Prostate gland (tissue), 2 donors: ENCODE results near the gene IFI27L2. TPM values are rescaled to one million over a fixed set of nuclear protein-coding genes. Genes with fewer than 3 reads are reported as not detected.

ENCODE experiments used
- DNase-seq: peaks from one replicate; pipeline ENCODE4 v3.0.0-alpha.2; 2019; ENCODE audit warnings: low spot score
- H3K27ac ChIP-seq, 2 donors: fragments of 200-600 bp; sonication (generic); 2 replicates each; pipeline ENCODE4 v1.5.1; 2017 to 2019
- H3K27me3 ChIP-seq: fragments of 200-600 bp; sonication (generic); replicated peaks from 2 replicates; pipeline ENCODE4 v1.5.1; 2019; ENCODE audit not compliant: insufficient read depth
- H3K36me3 ChIP-seq, 2 donors: fragments of 200-600 bp; sonication (generic); 1 replicate in 1 of 2; 2 replicates in 1 of 2; pipeline versions ENCODE4 v1.5.1 to v1.8.1; 2017 to 2019
- H3K4me1 ChIP-seq: fragments of 200-600 bp; sonication (generic); replicated peaks from 2 replicates; pipeline ENCODE4 v1.5.1; 2019
- H3K4me3 ChIP-seq, 2 donors: fragments of 200-600 bp; sonication (generic); 2 replicates each; pipeline ENCODE4 v1.5.1; 2017 to 2019
- H3K9me3 ChIP-seq: fragments of 200-600 bp; sonication (generic); 2 replicates; pipeline ENCODE4 v1.5.1; 2017
- CTCF ChIP-seq, 4 experiments: fragments of 200-600 bp in 2 of 4; fragments of 450-650 bp in 2 of 4; sonication (generic) in 2 of 4; IDR thresholded peaks; 1 replicate in 3 of 4; 2 replicates in 1 of 4; pipeline ENCODE4 v1.5.1; 2016 to 2019; ENCODE audit warnings: antibody characterized with exemption in 4 of 4, mild to moderate bottlenecking in 2 of 4, moderate library complexity in 2 of 4
- POLR2A ChIP-seq: fragments of 450-650 bp; IDR thresholded peaks from one replicate; pipeline ENCODE4 v1.6.1; 2016; ENCODE audit warnings: antibody characterized with exemption, mild to moderate bottlenecking
- POLR2AphosphoS5 ChIP-seq: sonication (generic); formaldehyde crosslinking; IDR thresholded peaks from one replicate; pipeline ENCODE4 v1.6.1; 2017; ENCODE audit warnings: antibody characterized with exemption
- whole genome bisulfite sequencing: methylation state at CpG from one replicate; pipeline ENCODE4 v1.1.5; 2018; 5-methylcytosine and 5-hydroxymethylcytosine counted together
- intact Hi-C: fragments of 100-400 bp; cut with DNase I; formaldehyde crosslinking; loops from one replicate; pipeline ENCODE4 v1.14.2; 2022
- total RNA-seq, 2 donors: library from RNA; depleted of rRNA; stranded (reverse); fragments of >200 nt; gene quantifications; one replicate each; pipeline ENCODE4 v1.1.0, GENCODE V29; 2016

Gene IFI27L2
- total RNA-seq, 2 donors from 2014 or later, result 23.3 to 118 TPM

- Histone ChIP-seq H3K27me3 (no peaks in the 10 kb centered on the region), H3K36me3 (no peaks in the 10 kb centered on the region), H3K4me1 (no peaks in the 10 kb centered on the region), H3K27ac (no peak overlapping the region), H3K4me3 (no peak overlapping the region), H3K9me3 (no peaks in the 10 kb centered on the region)
- TF ChIP-seq POLR2AphosphoS5 (no peak), POLR2A (no peak)
- DNase-seq, result no peak
- 80% methylated on average over 3 of the region's 3 CpGs for WGBS
- intact Hi-C loops, result no loop called here
Observed at GRCh38 chr14:94122438-94122837, 7.0 kb downstream of the IFI27L2 start.

GRCh38 chr14:94121485-94121884, 7.9 kb downstream of the IFI27L2 start:
- Histone ChIP-seq H3K4me1 (no peaks in the 10 kb centered on the region), H3K4me3 (no peak overlapping the region), H3K27me3 (no peaks in the 10 kb centered on the region), H3K36me3 (no peaks in the 10 kb centered on the region), H3K27ac (no peak overlapping the region), H3K9me3 (no peaks in the 10 kb centered on the region)
- no peak for TF ChIP-seq POLR2AphosphoS5
- no peak for TF ChIP-seq POLR2A
- TF ChIP-seq CTCF (IDR thresholded peaks at IDR 0.05), result no peak
- WGBS, result 46% methylated on average over 3 of the region's 3 CpGs
- DNase-seq, result no peak
- intact Hi-C loops, result no loop called here

- no peak overlapping the region for H3K4me3 ChIP-seq
- no peak for DNase-seq
- no peaks in the 10 kb centered on the region for H3K4me1 ChIP-seq
- TF ChIP-seq POLR2AphosphoS5, result peak; percentile 66
- no peak for TF ChIP-seq POLR2A
- no peak overlapping the region for H3K27ac ChIP-seq
- intact Hi-C loops, result no loop called here
- WGBS, result 77% methylated on average over 5 of the region's 5 CpGs
- H3K27me3 ChIP-seq, result no peaks in the 10 kb centered on the region
- no peaks in the 10 kb centered on the region for H3K9me3 ChIP-seq
- H3K36me3 ChIP-seq, result no peaks in the 10 kb centered on the region
Observed at GRCh38 chr14:94120667-94121340, 8.6 kb downstream of the IFI27L2 start.

GRCh38 chr14:94119071-94119470, 10.3 kb downstream of the IFI27L2 start:
- Histone ChIP-seq H3K4me1 (no peaks in the 10 kb centered on the region), H3K27ac (no peak overlapping the region), H3K4me3 (no peak overlapping the region), H3K9me3 (no peaks in the 10 kb centered on the region), H3K36me3 (no peaks in the 10 kb centered on the region), H3K27me3 (no peaks in the 10 kb centered on the region)
- intact Hi-C loops, result no loop called here
- DNase-seq, result no peak
- TF ChIP-seq POLR2AphosphoS5 (no peak), POLR2A (no peak), CTCF (IDR thresholded peaks at IDR 0.05) (no peak)

- intact Hi-C loops, result no loop called here
- no peaks in the 10 kb centered on the region for H3K27me3 ChIP-seq
- H3K9me3 ChIP-seq, result no peaks in the 10 kb centered on the region
- no peak for DNase-seq
- WGBS, result 74% methylated on average over 9 of the region's 9 CpGs
- H3K4me1 ChIP-seq, result no peaks in the 10 kb centered on the region
- no peak overlapping the region for H3K4me3 ChIP-seq
- H3K27ac ChIP-seq, result no peak overlapping the region
- no peaks in the 10 kb centered on the region for H3K36me3 ChIP-seq
- TF ChIP-seq POLR2AphosphoS5 (no peak), CTCF (IDR thresholded peaks at IDR 0.05) (no peak), POLR2A (no peak)
Observed at GRCh38 chr14:94117856-94118255, 11.5 kb downstream of the IFI27L2 start.

GRCh38 chr14:94116701-94117100, 12.7 kb downstream of the IFI27L2 start:
- H3K4me1 ChIP-seq, result no peaks in the 10 kb centered on the region
- intact Hi-C loops, result no loop called here
- no peaks in the 10 kb centered on the region for H3K36me3 ChIP-seq
- H3K4me3 ChIP-seq, result no peak overlapping the region
- no peaks in the 10 kb centered on the region for H3K9me3 ChIP-seq
- H3K27ac ChIP-seq, result no peak overlapping the region
- DNase-seq, result no peak
- TF ChIP-seq POLR2AphosphoS5 (no peak), POLR2A (no peak), CTCF (IDR thresholded peaks at IDR 0.05) (no peak)
- WGBS, result 86% methylated on average over 10 of the region's 10 CpGs
- no peaks in the 10 kb centered on the region for H3K27me3 ChIP-seq
